Stimulated activated CD4-positive, alpha-beta T cell treated with anti-CD3 and anti-CD28 coated beads, Interleukin-4, amount 100 ng/mL, for 48 hours (primary cell): ENCODE data around the gene DHX9.
"Not testable (repeated sequence)": the region's sequence is repeated elsewhere in the genome, so short reads cannot be mapped to it uniquely, and the experiment has no call there.

Experiments used
- DNase-seq, 2 donors: peaks; one replicate each; pipeline ENCODE4 v3.0.0-alpha.2; 2020; ENCODE audit warnings: low read depth in 2 of 2

Gene DHX9

DNA sequence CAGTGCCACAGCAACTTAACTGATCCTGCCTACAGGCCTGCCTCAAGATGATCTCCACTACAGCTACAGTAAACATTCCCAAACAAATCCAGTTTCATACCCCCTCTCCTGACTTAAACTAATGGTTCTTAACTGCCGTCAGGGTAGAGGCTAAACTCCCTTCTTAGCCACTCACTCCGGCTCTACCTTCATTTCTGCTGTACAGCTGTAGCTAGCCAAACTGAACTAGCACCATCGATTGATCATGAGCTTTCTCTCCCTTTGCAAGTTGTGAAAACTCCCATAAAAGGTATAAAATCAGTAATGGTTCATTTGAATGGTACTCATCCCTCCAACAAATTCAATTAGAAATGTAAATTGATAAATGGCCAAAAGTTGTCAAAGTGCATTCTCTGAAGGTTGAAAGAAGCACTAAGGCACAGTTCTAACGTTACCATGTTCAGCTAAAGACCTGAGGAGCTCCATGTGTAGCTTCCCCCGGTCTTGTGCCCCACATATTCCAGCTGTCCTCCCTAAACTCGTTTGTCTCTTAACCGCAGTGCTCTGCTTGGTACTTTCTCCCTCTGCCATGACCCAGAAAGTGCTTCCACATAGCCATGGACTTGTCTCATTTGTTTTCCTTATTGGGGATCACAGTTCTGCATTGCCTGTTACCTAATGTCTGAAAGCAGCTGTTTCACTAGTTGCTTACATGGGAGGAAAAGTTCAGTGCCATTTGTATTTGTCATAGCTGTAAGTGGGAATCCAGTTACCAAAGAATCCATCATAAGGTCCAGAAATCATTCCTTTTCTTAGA is 49.8 kb downstream of the DHX9 start:
- DNase-seq: no peak

DNA sequence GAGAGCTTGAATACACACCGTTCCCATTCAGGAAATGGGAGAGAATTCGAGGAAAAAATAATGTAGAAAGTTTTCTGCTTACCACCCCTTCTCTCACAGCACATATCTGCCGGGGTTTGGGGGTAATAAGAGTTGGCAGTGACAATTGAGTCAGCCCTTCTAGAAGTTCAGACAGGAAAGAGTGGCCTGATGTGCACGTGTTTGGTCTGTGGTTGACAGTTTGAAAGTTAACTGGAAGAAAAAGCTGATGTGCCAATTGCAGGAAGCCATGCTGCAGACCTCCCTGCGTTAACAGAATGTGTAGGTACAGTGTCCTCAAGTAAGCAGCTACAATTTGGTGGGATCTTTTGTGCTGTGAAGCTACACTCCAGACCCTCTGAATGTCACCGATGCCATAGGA is 50.9 kb downstream of the DHX9 start:
- DNase-seq: no peak

DNA sequence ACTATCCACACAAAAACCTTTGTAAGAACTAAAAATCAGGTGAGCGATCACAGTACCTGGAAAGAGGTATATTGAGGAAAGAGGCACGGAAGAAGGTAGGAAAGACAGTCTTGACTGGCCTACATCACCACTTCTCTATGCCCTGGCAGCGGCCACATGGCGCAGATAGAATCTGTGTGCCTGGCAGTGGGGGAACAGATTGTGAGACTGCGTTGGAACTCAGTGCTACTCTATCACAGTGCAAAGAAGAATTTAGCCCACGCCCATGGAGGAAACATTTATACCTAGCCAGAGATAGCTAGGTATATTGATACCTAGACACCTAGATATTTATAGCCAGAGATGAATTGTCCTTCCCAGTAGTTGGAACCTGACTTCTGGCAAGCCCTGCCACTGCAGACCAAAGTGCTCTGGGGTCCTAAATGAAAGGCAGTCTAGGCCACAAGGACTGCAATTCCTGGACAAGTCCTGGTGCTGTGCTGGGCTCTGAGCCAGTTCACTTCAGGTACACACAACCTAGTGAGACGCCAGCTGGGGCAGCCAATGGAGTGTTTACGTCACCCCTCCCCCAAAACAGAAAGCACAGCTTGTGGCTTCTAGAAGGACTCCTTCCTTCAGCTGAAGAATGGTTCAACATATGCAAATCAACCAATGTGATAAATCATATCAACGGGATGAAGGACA is 51.9 kb downstream of the DHX9 start:
- no peak for DNase-seq

DNA sequence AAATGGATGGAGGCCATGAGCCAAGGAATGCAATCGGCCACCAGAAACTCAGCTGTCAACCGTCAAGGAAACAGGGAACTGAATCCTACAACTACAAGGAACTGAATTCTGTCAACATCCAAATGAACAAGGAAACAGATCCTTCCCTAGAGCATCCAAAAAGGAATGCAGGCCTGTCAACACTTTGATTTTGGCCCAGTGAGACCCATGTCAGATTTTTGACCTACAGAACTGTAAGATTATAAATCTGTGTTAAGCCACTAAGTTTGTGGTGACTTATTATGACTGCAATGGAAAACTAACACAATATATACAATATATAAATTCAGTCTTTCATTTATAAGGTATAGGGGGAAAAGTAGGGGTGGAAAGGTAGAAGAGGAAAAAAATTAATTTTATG is 58.5 kb downstream of the DHX9 start:
- no peak for DNase-seq

DNA sequence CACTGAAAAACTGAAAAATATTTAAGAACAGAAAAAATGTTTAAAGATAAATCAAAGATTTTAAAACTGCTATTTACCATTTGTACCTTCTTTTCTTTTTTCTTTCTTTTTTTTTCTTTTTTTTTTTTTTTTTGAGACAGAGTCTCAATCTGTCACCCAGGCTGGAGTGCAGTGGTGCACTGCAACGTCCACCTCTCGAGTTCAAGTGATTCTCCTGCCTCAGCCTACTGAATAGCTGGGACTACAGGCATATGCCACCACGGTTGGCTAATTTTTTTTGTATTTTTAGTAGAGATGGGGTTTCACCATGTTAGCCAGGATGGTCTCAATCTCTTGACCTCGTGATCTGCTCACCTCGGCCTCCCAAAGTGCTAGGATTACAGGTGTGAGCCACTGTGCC is 62.8 kb downstream of the DHX9 start:
- DNase-seq: not testable (repeated sequence)

DNA sequence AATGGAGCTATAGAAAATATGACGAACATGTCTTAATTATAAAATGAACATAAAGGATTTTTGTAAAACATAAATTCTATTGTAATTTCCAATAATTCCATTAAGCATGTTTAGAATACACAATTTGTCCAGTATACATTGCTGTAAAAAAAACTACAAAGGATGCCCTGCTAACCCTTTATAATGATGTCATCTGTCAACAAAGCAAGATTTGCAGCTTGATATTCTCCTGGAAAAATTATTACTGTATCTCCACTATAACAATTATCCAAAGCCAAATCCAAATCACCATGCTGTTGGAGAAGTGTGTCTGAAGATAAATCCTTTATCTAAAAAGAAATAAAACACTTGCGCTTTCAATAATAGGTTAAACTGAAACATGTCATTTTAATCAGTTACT is 66.2 kb downstream of the DHX9 start:
- no peak for DNase-seq

DNA sequence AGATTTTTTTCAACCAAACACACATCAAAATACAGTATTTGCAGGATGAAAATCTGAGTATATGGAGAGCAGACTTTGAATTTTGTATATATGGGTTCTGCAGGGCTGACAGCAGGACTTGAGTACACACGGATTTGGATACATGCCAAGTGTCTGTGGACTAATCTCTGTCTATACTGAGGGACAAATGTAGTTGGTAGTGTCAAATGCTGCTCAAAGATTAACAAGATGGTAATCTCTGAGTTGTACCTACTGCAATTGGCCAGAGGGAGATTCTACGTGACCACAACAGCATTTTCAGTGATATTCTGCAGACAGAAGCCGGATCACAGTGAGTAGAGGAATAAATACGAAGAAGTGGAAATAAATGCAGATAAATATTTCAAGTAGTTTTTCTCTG is 70.4 kb downstream of the DHX9 start:
- no peak for DNase-seq

DNA sequence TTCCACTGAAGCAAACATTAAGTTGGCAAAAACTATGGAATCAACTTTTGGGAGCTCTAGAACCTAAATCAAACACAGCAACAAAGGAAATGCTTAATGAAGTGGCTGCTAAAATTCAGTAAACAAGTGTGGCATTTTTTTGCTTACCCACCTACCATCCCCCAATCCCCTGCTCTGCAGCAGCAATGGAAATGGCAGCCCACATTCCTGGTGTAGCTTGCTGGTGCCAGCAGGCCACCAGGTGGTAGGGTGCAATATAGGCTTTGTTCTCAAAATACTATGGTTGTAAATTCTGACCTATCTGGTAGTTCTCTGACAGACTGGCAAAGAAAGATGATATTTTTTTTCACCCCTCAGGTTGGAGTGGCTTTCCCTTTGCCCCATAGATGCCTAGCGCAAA is 71.0 kb downstream of the DHX9 start:
- DNase-seq: no peak

DNA sequence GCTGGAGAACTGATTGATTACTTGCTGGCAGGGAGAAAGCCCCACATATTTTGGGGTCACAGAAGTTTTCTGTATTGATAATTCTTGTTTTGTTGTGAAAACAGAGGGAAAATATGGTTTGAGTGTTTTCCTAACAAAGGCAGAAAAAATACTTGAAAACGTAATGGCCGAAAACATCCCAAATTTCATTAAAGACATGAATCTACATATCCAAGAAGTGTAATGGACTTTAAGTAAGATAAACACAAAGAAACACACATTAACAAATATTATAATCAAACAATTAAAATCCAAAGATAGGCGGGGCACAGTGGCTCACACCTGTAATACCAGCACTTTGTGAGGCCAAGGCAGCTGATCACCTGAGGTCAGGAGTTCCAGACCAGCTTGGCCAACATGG is 74.3 kb downstream of the DHX9 start:
- no peak for DNase-seq

DNA sequence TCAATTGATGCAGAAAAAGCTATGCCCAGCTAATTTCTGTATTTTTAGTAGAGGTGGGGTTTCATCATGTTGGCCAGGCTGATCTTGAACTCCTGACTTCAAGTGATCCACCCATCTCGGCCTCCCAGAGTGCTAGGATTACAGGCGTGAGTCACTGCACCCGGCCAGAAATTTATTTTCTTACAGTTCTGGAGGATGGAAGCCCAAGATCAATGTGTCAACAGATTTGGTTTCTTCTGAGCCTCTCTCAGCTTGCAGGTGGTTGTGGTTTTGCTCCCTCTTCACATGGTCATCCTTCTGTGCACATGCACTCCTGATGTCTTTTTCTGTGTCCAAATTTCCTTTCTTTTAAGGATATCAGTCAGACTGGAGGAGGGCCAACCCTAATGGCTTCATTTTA is 78.2 kb downstream of the DHX9 start:
- DNase-seq: no peak

DNA sequence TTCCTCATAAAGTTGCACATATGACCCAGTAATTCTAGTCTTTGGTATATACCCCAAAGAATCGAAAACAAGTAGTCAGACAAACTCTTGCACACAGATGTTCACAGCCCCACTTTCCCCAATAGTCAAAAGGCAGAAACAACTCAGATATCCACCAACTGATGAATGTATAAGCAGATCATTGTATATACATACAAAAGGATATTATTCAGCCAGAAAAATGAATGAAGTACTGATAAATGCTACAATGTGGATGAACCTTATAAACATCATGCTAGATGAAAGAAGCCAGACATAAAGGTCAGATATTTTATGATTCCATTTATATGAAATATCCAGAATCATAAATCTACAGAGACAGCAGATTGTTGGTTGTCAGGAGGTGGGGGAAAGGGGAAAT is 86.5 kb downstream of the DHX9 start:
- DNase-seq: no peak

DNA sequence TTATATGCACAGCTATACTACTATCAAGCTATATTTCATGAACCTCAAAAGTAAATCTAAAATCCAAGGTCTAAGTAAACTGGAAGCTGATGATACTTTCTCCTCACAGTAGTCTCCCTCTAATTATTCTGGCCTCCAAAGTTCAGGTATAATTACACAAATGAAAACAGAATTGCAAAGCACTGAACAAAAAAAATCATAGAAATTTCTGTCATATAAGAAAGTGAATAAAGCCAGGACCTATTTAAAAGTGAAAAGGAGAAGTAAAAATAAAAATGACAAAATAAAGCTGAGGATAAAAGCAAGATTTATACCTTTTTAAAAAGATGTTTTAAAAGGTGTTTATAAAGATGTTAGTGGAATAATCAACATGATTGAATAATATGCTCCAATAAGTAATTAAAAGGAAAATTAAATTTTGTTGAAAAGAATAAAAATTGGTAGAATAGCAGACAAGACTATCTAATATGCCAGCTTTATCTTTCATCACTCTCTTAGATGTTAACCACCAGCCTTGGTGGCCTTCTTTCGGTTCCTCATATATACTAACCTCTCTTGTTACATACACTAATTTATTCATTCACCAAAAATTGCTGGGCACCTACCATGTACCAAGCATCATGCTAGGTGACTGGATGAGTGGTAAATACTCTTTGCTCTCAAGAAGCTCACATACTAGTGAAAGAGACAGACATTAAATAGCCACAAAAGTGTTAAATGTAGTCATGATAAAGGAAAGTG is 88.7 kb downstream of the DHX9 start:
- no peak for DNase-seq

DNA sequence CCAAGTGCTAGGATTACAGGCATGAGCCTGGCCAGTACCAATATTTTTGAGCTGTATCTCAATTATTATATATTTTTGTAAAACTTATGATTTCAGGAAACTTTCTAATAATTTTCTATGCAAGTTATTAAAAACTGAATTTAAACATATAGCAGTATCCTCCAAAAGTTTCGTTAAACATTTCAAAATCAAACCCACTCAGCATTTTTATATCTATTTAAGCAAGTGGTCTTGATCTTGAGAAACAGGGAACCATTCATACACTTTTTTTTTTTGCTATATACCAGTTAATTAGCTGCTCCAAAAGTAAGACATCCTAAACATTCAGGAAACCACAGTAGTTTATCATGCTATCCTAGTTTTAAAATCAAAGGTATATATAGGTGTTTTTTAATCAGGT is 91.8 kb downstream of the DHX9 start:
- DNase-seq: no peak

DNA sequence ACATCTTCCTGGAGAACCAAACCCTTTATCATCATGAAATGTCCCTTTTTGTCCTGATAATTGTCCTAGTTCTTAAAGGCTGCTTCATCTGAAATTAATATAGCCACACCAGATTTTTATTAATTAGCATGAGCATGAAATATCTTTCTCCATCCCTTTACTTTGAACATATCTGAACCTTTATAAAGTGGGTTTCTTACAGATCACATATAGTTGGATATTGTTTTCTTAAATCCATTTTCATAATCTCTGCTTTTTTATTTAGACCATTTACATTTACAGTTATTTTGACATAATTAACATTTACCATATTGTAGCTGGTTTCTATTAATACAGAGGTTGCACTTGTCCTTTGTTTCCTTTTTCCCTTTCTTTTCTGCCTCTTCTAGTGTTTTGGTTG is 96.6 kb downstream of the DHX9 start:
- no peak for DNase-seq
